Central memory CD4-positive, alpha-beta T cell (primary cell): ENCODE results near the gene SYNM.

Experiments
- DNase-seq: peaks from one replicate; pipeline ENCODE4 v3.0.0; 2022

The SYNM gene

DNA sequence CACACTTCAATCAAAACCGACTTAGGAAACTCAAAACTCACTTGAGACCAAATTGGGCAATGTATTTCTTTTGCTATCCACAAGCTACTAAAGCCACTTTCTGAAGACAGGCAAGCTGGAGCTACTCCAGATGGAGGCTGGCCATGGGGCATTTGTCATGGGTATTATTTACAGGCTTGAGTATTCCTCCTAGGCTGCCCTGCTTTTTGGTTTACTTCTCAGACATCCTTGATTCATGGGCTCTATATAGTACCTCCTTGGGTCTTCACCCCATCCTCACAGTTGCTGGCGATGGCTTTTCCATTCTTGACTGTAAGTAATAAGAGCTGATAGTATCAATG, 18.6 kb upstream of the SYNM start:
- no peak for DNase-seq

DNA sequence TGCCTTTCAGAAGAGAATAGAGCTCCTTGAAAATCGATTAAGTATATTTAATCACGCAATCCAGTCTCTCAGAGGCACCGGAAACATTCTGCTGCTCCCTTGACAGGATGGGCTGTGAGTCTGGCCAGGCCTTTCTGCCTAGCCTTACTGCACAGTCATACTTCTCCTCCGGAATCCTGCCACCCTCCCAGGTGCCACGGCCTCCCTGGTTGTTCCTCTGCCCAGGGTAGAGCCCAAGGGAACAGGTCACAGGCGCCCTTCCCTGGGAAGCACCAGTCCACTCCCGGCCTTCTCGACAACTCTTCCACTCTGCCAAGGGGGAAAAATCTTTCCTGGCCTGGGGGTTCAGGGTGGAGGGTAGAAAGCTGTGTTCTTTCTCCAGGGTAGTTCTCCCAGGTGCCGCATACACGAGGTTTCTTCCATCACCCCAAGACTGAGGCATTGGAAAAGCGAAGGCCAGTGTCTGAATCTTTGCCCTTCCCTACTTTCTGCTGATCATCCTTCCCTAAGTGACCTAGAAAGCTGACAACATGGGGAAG, 17.4 kb upstream of the SYNM start:
- no peak for DNase-seq

DNA sequence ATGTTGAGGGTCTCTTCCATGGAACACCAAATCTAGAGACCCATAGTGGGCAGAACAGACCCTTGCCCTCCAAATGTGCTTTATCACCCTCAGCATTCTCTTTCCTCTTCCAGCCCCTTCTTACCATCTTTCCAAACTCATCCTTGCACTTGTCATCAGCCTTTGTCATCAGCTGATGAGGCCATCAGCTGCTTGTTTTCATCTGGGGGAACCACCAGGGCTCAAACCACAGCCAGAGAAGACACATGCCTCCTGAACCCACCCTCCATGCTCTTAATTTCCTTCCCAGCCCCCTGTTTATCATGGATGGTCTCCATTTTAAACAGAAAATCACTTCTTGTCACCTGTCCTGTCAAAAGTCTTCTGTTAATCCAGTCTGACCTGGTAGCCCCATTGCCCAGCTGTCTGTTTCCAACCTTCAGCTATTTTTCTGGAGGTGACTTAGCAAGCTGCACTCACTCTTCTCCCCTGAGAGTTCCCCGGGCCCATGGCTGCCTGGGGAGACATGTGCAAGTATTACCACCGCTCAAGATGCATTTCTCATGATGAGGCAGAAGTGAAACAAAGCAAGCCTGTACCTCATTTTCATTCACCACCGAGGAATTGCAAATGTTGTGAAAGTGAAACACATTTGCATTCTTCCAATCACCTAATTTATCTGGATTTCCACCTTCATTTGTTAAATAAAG, 14.7 kb upstream of the SYNM start:
- DNase-seq = no peak

DNA sequence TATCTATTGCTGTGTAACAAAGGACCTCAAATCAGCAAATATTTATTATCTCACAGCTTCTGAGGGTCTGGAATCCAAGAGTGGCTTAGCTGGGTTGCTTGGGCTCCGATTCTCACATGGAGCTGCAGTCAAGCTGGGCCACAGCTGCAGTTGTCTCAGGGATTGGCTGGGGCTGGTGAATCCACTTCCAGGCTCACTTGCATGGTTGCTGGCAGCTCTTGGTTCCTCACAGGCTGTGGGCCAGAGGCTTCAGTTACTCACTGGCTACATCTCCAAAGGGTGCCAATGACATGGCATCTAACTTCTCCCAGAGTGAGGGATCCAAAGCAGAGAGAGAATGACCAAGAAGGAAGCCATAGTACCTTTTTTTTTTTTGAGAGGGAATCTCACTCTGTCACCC, 13.9 kb upstream of the SYNM start:
- no peak for DNase-seq

GRCh38 chr15:99092554-99093172, 12.2 kb upstream of the SYNM start:
- DNase-seq = no peak

DNA sequence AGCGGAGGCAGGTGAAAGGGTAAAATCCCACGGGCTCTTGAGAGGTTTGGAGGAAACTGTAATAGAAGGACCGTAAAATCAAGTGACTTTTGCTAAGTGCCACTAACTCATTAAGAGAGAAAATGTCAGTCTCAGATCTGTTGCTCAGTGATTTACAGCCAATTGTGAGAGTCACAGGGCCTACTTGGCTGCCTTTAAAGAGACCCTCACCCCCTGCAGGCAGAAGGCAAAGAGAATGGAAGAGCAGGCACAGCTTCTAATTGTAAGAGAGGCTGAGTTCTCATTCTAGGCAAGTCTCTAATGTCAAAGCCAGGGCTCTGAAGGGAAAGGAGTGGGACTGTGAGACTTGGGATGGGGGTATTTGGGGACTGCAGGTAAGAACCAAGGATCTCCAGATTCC, 9.3 kb upstream of the SYNM start:
- no peak for DNase-seq

GRCh38 chr15:99096173-99096893, 8.5 kb upstream of the SYNM start:
- DNase-seq = no peak

DNA sequence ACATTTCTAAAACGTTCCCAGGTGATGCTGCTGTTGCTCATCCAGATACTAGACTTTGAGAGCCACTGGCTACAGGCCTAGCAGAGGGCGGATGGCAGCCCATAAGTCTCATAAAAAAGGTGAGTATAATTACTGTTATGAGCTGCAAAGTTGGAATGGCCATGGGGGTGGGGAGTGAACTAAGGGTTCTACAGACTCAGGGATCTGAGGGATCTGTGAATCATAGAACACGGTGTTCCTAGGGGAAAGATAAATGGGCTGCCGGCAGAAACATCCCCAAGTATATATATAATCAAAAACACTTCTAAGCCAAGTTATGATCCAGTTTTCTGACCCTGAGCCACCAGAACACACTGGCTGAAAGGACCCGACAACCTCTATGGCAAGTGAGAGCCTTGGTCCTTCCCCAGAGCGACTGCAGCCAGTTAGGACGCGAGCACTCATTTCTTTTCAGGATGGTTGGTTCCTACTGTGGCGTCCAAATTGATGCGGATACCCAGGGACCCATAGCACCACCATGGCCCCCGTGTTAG, 7.9 kb upstream of the SYNM start:
- no peak for DNase-seq

GRCh38 chr15:99097441-99098410, 7.2 kb upstream of the SYNM start:
- no peak for DNase-seq

DNA sequence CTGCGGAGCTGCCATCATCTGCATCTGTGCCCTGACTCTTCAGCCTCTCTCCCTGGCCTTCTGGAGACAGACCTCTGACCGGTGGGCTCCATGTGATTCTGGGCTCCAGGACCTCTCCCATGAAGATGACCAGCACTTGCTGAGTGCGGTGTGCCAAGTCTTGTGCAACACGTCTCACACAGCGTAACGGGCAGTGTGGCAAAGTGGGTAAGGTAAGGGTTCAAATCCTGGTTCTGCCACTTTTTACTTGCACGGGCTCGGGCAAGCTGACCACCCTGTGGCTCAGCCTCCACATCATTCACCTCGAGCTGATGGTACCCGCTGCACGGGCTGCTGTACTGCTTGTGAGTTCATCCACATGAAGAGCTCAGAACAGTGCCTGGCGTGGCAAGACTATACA, 6.5 kb upstream of the SYNM start:
- DNase-seq = no peak

GRCh38 chr15:99098991-99099390, 5.9 kb upstream of the SYNM start:
- no peak for DNase-seq

DNA sequence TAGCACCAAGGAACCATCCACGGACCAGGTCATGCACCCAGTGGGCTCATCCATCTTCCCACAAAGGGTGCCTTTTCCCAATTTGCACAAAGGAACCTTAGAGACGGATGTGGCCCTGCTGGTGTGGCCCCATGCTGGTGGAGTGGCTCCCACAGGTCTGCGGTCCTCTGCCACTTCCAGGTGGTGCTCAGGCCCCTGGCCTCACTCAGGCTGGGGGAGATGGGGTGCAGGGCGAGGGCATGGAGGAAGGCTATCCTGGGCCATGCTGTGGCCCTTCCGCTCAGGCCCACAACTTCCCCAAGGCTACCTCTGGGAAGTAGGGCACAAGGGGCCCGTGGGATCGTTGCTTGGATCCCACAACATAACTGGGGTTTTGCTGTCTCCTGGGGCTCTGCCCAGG, 5.2 kb upstream of the SYNM start:
- no peak for DNase-seq

- DNase-seq = no peak
Measured at GRCh38 chr15:99100245-99101173, 4.4 kb upstream of the SYNM start.

- DNase-seq = no peak
Measured at GRCh38 chr15:99101501-99101900, 3.4 kb upstream of the SYNM start.

DNA sequence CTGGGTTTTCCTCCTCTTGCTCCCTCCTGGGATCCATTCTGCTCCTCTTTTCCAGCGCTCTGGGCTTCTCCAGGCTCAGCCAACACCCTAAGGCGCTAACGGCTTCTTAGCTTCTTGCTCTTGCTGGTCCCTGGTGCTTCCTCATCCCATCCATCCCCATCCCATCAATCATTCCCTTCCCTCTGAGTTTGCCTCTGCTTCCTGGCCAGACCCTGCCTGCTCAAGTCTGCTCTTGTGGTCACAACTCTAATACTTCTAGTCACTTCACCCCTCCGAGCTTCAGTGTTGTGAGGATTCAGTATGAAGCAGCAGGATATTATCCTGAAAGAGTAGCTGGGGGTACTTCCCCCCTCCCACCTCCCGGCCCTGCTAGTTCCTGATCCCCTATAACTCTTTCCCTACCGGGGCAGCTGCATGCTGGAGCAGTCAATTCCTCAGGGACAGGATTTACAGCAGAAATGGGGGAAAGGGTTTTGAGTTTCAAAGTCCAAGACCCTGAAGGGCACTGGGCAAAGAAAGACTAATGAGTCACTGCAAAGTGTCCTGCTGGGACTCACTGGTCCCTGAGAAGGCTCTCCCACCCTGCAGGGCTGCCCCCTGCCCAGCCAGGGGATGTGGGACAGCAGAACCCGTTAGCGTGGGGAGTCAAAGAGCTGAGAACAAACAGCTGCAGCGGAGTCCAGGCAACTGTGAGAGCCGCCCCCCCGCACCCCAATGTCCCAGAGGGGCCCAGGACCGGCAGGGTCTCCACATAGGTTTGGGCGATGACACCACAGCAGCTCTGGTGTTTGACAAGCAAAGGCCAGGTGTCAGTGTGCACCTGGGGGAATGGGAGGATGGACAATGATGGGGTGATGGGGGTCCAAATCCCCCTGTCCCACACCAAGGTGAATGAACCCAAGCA, 2.3 kb upstream of the SYNM start:
- no peak for DNase-seq

DNA sequence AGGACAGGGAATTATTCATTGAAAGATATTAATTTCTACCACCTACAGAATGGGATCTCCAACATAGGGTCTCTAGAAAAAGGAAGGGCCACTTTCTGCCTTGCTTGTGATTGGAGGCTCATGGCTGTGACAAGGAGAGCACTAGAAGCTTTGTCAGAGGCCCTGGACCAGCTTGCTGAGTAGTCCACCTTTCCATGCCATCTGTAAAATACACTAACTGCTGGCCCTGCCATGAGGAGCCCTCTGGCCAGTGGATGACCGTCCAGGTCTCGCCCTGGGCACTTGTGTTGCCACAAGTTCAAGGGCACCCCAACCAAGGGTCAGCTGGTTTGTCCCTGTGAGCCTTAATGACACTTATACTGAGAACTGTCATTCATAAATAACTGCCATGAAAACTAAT, 1.6 kb upstream of the SYNM start:
- no peak for DNase-seq

- DNase-seq = peak; percentile 15
Measured at GRCh38 chr15:99105514-99106341, 848 bp downstream of the SYNM start.

DNA sequence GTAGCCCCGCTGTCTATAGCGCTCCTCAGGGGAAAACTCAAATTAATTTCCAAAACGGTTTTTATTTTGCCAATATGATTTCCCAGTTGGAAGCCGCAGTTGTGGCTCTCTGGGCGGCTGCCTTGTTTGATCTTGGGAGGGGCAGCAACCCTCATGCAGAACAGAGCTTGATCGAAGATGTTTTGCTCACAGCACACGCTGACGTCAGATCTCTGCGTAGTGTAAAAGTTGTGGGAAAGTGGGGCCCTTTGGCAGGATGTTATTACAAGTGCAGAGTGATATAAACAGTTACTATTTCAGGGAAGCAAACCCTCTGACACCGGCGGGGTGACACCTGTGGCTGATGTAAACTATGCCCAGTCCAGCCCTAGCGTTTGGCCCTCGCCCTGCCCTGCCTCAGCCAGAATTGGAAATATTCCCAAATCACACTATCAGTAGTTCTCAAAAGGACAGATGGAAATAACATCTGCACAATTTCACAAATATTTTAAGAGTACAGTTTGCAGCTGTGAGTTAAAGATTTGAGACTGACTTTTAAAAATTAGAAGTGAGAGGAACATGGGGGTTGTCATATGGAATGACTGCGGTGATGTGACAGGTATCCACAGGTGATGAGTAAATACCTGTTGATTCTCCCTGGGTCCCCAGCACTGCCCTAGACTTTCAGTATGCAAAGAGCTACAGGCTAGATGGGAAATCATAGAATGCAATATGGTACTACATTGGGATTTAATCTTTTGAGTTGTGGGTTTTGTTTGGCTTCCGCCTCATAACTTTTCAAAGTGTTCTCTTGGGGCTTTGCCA, 1.7 kb downstream of the SYNM start:
- peak; percentile 38 for DNase-seq

DNA sequence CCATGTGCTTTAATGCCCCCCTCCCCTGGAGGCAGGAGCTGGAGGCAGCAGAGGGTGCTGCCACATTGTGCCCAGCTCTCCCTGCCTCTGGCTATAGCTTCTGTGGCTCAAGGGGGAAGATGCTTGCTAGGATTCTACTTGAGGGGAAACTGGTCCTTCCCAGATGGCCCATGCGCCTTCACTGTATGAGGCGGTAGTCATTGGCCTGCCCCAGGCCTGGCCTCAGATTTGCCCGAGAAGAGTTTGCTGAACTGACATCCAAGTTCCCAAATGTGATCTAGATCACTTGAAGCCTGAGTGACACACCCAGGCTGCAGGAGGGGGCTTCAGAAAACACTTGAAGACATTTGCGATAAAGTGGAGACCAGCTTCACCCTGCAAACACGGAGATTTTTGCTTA, 4.1 kb downstream of the SYNM start:
- no peak for DNase-seq
